ENCODE results near the gene AFAP1L2. TPM values are rescaled to one million over a fixed set of nuclear protein-coding genes. Genes with fewer than 3 reads are reported as not detected.
"Not testable (repeated sequence)": the region's sequence is repeated elsewhere in the genome, so short reads cannot be mapped to it uniquely, and the experiment has no call there.

AFAP1L2 gene
- total and polyA plus RNA-seq, 5 experiments from 2014 or later, result 1.3 to 2.3 (median 1.8) TPM

DNA sequence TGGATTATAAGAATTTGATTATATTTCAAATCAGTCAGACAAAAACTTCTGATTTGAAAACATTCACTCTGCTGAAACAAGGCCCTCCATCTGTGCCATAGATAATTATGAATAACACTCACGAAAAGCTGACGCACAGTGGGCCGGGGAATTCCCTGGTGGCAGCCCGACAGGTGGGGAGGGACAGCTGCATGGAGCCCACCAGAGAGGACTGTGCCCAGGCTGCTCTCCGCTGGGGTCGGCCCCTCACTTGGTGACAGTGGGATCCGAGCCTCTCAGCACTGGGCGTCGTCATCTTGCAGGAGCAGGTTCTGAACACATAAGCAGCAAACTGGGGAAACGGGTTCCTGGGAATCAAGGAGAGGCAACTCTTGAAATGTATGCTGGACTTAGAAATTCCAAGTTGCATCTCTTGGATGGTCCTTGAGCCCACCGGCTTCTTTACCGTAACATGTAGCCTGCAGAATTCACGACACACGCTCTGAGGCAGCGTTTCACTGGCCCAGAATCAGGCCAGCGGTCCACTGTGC is 41.4 kb downstream of the AFAP1L2 start:
- no peak for DNase-seq
- H3K27me3 Mint-ChIP-seq, result peaks cover 2 to 20% (median 10%) of the 10 kb centered on the region in 5 donors
- peaks cover 0 to 1% (median 0%) of the 10 kb centered on the region in 4 donors for H3K4me1 Mint-ChIP-seq
- ATAC-seq, result no peak
- no peak overlapping the region for H3K27ac Mint-ChIP-seq
- H3K36me3 Mint-ChIP-seq, result no peaks in the 10 kb centered on the region
- POLR2A ChIA-PET, result no interaction called here
- no peak overlapping the region for H3K4me3 Mint-ChIP-seq
- H3K9me3 Mint-ChIP-seq, result no peaks in the 10 kb centered on the region

DNA sequence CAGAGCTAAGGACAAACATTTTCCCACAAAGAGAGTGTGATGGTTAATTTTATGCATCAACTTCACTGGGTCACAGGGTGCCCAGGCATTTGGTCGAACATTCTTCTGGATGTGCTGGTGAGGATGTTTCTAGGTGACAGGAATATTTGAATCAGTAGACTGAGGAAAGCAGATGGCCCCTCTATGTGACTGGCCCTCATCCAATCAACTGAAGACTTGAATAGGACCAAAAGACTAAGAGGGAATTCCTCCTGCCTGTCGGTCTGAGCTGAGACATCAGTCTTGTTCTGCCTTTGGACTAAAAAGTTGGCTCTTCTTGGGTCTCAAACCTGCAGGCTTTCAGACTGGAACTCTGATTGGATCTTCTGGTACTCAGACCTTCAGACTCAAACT is 44.4 kb downstream of the AFAP1L2 start:
- Mint-ChIP-seq H3K4me1 (no peaks in the 10 kb centered on the region), H3K4me3 (no peak overlapping the region), H3K27ac (peak overlapping the region in 1 of 10 donors; percentile 13), H3K36me3 (no peaks in the 10 kb centered on the region), H3K27me3 (peaks cover 5 to 20% (median 10%) of the 10 kb centered on the region in 5 donors), H3K9me3 (no peaks in the 10 kb centered on the region)
- POLR2A ChIA-PET, result no interaction called here
- ATAC-seq, result no peak
- DNase-seq, result no peak

GRCh38 chr10:114359041-114359952 is 45.0 kb downstream of the AFAP1L2 start:
- POLR2A ChIA-PET, result no interaction called here
- ATAC-seq (no peak), DNase-seq (no peak)
- H3K4me1 Mint-ChIP-seq, result no peaks in the 10 kb centered on the region
- H3K27me3 Mint-ChIP-seq, result peaks cover 5 to 20% (median 10%) of the 10 kb centered on the region in 5 donors
- no peak overlapping the region for H3K4me3 Mint-ChIP-seq
- no peaks in the 10 kb centered on the region for H3K9me3 Mint-ChIP-seq
- H3K36me3 Mint-ChIP-seq, result no peaks in the 10 kb centered on the region
- H3K27ac Mint-ChIP-seq, result peak overlapping the region in 1 of 10 donors; percentile 2

GRCh38 chr10:114357515-114357996 is 46.7 kb downstream of the AFAP1L2 start:
- no peak for DNase-seq
- H3K4me3 Mint-ChIP-seq, result no peak overlapping the region
- H3K36me3 Mint-ChIP-seq, result no peaks in the 10 kb centered on the region
- no peaks in the 10 kb centered on the region for H3K4me1 Mint-ChIP-seq
- ATAC-seq, result no peak
- H3K27ac Mint-ChIP-seq, result no peak overlapping the region
- no peaks in the 10 kb centered on the region for H3K9me3 Mint-ChIP-seq
- peaks cover 5 to 20% (median 11%) of the 10 kb centered on the region in 5 donors for H3K27me3 Mint-ChIP-seq
- POLR2A ChIA-PET, result no interaction called here

DNA sequence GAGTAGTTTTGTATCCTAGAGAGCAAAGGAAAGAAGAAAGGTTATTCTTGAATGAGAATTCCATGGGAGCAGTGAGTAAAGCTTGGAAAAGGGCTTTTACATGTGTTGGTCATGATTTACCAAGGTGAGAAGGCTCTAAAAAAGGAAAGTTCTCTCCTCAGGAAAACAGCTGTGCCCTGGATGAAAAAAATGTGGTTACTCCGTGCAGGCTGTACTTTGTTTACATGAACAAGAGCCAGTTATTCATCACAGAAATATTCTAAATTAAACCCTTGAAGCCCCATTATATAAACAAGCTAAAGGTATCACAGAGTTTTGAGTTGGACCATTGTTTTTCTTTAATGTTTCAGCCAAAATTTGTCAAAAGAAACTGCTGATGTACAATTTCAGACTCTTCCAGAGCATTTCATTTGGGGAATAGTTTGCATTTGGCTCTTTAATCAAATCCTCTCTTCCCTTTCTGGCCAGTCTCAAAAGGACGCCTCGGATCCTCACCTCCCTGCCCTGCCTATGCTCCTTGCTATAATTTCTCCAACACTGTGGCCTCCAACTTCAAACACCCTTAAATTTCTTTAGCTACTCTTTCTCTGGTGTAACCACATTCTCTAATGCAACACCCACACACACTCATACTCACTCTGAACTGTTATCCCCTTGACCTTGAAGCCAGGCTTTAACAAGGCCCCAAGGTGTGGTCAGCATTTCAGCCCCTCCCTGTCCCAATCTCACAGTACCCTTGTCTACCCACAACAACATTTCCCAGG is 47.4 kb downstream of the AFAP1L2 start:
- Mint-ChIP-seq H3K4me3 (no peak overlapping the region), H3K27me3 (peaks cover 5 to 20% (median 8%) of the 10 kb centered on the region in 5 donors), H3K27ac (no peak overlapping the region), H3K4me1 (no peaks in the 10 kb centered on the region), H3K36me3 (no peaks in the 10 kb centered on the region), H3K9me3 (no peaks in the 10 kb centered on the region)
- POLR2A ChIA-PET, result no interaction called here
- DNase-seq (no peak), ATAC-seq (no peak)

- no peaks in the 10 kb centered on the region for H3K36me3 Mint-ChIP-seq
- H3K4me1 Mint-ChIP-seq, result no peaks in the 10 kb centered on the region
- DNase-seq, result no peak
- POLR2A ChIA-PET, result no interaction called here
- no peak overlapping the region for H3K27ac Mint-ChIP-seq
- H3K27me3 Mint-ChIP-seq, result peaks cover 5 to 20% (median 6%) of the 10 kb centered on the region in 5 donors
- H3K9me3 Mint-ChIP-seq, result no peaks in the 10 kb centered on the region
- H3K4me3 Mint-ChIP-seq, result no peak overlapping the region
- ATAC-seq, result no peak
These were observed 48.2 kb downstream of the AFAP1L2 start for GRCh38 chr10:114356126-114356525.

DNA sequence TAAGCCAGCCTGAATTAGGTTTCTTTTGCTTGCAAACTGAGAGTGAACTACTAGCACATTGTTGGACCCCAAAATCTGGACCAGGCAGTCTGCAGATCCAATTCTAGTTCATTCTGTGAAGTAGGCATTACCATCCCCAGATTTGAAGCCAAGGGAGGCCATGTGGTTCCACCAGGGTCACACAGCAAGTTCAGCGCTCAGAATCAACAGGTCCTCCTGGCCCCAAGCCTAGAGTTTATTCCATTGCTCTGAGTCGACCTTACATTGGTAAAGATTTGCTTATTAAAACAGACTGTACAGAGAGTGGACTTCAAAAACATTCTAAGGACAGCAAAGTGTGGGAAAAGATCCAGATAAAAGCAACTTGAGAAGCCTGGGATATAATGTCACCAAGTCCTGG is 50.9 kb downstream of the AFAP1L2 start:
- POLR2A ChIA-PET, result no interaction called here
- Mint-ChIP-seq H3K27ac (no peak overlapping the region), H3K27me3 (peaks cover 0 to 12% (median 0%) of the 10 kb centered on the region in 5 donors), H3K36me3 (no peaks in the 10 kb centered on the region), H3K4me1 (no peaks in the 10 kb centered on the region), H3K4me3 (no peak overlapping the region), H3K9me3 (no peaks in the 10 kb centered on the region)
- no peak for ATAC-seq
- DNase-seq, result no peak

- no peak overlapping the region for H3K27ac Mint-ChIP-seq
- H3K27me3 Mint-ChIP-seq, result peaks cover 0 to 12% (median 0%) of the 10 kb centered on the region in 5 donors
- ATAC-seq (no peak), DNase-seq (no peak)
- H3K4me3 Mint-ChIP-seq, result no peak overlapping the region
- POLR2A ChIA-PET, result interaction anchor here (0.6 kb wide), 1 partner anchor 281 kb away, joined by 7 read pairs; no protein-coding TSS in a partner anchor
- no peaks in the 10 kb centered on the region for H3K36me3 Mint-ChIP-seq
- H3K9me3 Mint-ChIP-seq, result no peaks in the 10 kb centered on the region
- no peaks in the 10 kb centered on the region for H3K4me1 Mint-ChIP-seq
These were observed 51.5 kb downstream of the AFAP1L2 start for GRCh38 chr10:114352653-114353298.

GRCh38 chr10:114350751-114351150 is 53.6 kb downstream of the AFAP1L2 start:
- Mint-ChIP-seq H3K4me3 (no peak overlapping the region), H3K4me1 (no peaks in the 10 kb centered on the region), H3K27ac (no peak overlapping the region), H3K36me3 (no peaks in the 10 kb centered on the region), H3K9me3 (no peaks in the 10 kb centered on the region), H3K27me3 (peaks cover 0 to 12% (median 0%) of the 10 kb centered on the region in 5 donors)
- ATAC-seq, result no peak
- POLR2A ChIA-PET, result no interaction called here
- no peak for DNase-seq

- no peaks in the 10 kb centered on the region for H3K4me1 Mint-ChIP-seq
- peaks cover 0 to 7% (median 0%) of the 10 kb centered on the region in 5 donors for H3K27me3 Mint-ChIP-seq
- no peak overlapping the region for H3K4me3 Mint-ChIP-seq
- H3K27ac Mint-ChIP-seq, result no peak overlapping the region
- DNase-seq (no peak), ATAC-seq (no peak)
- no peaks in the 10 kb centered on the region for H3K9me3 Mint-ChIP-seq
- POLR2A ChIA-PET, result no interaction called here
- H3K36me3 Mint-ChIP-seq, result no peaks in the 10 kb centered on the region
These were observed 54.6 kb downstream of the AFAP1L2 start for GRCh38 chr10:114349522-114350215.

DNA sequence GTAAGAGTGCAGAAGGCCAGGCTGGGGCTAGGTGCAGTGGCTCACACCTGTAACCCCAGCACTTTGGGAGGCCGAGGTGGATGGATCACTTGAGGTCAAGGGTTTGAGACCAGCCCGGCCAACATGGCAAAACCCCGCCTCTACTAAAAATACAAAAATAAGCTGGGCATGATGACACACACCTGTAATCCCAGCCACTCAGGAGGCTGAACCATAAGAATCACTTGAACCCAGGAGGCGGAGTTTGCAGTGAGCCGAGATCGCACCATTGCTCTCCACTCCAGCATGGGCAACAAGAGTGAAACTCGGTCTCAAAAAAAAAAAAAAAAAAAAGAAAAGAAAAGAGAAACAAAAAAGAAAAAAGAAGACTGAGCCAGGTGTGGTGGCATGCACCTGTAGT is 55.2 kb downstream of the AFAP1L2 start:
- DNase-seq, H3K9me3 Mint-ChIP-seq, ATAC-seq, POLR2A ChIA-PET, H3K4me1 Mint-ChIP-seq, H3K36me3 Mint-ChIP-seq, H3K27ac Mint-ChIP-seq, H3K27me3 Mint-ChIP-seq, H3K4me3 Mint-ChIP-seq: not testable (repeated sequence)

- POLR2A ChIA-PET, result no interaction called here
- Mint-ChIP-seq H3K4me3 (no peak overlapping the region), H3K27me3 (no peaks in the 10 kb centered on the region), H3K4me1 (no peaks in the 10 kb centered on the region), H3K36me3 (no peaks in the 10 kb centered on the region), H3K9me3 (no peaks in the 10 kb centered on the region), H3K27ac (no peak overlapping the region)
- DNase-seq (no peak), ATAC-seq (no peak)
These were observed 56.5 kb downstream of the AFAP1L2 start for GRCh38 chr10:114347791-114348190.

All from naive thymus-derived CD8-positive, alpha-beta T cell (primary cell).